HCT116 (cell line): ENCODE data around the gene XYLT1. TPM values are rescaled to one million over a fixed set of nuclear protein-coding genes. Genes with fewer than 3 reads are reported as not detected.

Source experiments
- ATAC-seq: fragments of 200-7000 bp; cut with Tn5 transposase; 2 replicates; pipeline ENCODE4 v1.9.1; 2020; ENCODE audit warnings: mild to moderate bottlenecking, moderate library complexity
- BruUV-seq: library from RNA; stranded (reverse); fragments of 400-500 nt; replicated peaks from 2 replicates; lab custom pipeline; 2021; lab: Mats Ljungman, UMichigan
- CTCF ChIA-PET: fragments of 300-600 bp; sonication (Branson Sonifier 250); formaldehyde crosslinking; loops from one replicate; lab custom pipeline; 2021; ENCODE audit warnings: antibody characterized with exemption; lab: Charles Lee
- POLR2A ChIA-PET: fragments of 300-600, 350-600 bp; sonication (Branson Sonifier 250); formaldehyde crosslinking; loops from one replicate; lab custom pipeline; 2021; ENCODE audit warnings: antibody characterized with exemption; lab: Charles Lee
- RAD21 ChIA-PET, 2 experiments: fragments of 300-600 bp; sonication (Branson Sonifier 250); formaldehyde crosslinking; loops; one replicate each; lab custom pipeline; 2023; ENCODE audit warnings: low total read pairs in 2 of 2; ENCODE audit not compliant: uncharacterized antibody in 2 of 2, unreplicated experiment in 2 of 2, low non-redundant PET in 1 of 2; lab: Charles Lee
- DNase-seq: peaks from one replicate; pipeline ENCODE4 v3.0.0-alpha.2; 2010; ENCODE audit warnings: low read depth, low spot score
- H2AFZ ChIP-seq: fragments of 200-600 bp; shearing (Covaris generic), sonication (generic); 2 replicates; pipeline ENCODE4 v1.6.1; 2017; ENCODE audit warnings: low read depth, mixed run types, mixed read lengths, antibody characterized with exemption, low read length; ENCODE audit not compliant: poor library complexity, severe bottlenecking
- H3K27ac ChIP-seq: 2 replicates; pipeline ENCODE4 v1.5.1; 2012; ENCODE audit warnings: low read depth, low read length
- H3K27me3 ChIP-seq: fragments of 200-600 bp; sonication (generic); 2 replicates; pipeline ENCODE4 v1.6.1; 2016; ENCODE audit warnings: mixed run types, low read length, mixed read lengths; ENCODE audit not compliant: insufficient read depth
- H3K36me3 ChIP-seq, 2 experiments: fragments of 200-500 bp in 1 of 2; fragments of 200-600 bp in 1 of 2; sonication (Bioruptor generic) in 1 of 2; sonication (generic) in 1 of 2; 2 replicates each; pipeline versions ENCODE4 v1.5.1 to v1.6.1; 2014 to 2016; ENCODE audit warnings: low read length in 2 of 2, inconsistent platforms in 1 of 2, mixed read lengths in 1 of 2, mixed run types in 1 of 2; ENCODE audit not compliant: insufficient read depth in 2 of 2, control insufficient read depth in 1 of 2
- H3K4me1 ChIP-seq, 2 experiments: fragments of 200-600 bp in 1 of 2; sonication (generic) in 1 of 2; 2 replicates each; pipeline versions ENCODE4 v1.5.1 to v1.6.1; 2012 to 2017; ENCODE audit warnings: low read length in 2 of 2, inconsistent platforms in 1 of 2, mild to moderate bottlenecking in 1 of 2, mixed read lengths in 1 of 2, mixed run types in 1 of 2, moderate library complexity in 1 of 2; ENCODE audit not compliant: insufficient read depth in 2 of 2, control insufficient read depth in 1 of 2
- H3K4me2 ChIP-seq: fragments of 200-600 bp; sonication (generic); 2 replicates; pipeline ENCODE4 v1.6.1; 2017; ENCODE audit warnings: mixed run types, low read length, mixed read lengths
- H3K4me3 ChIP-seq, 2 experiments: fragments of 200-600 bp in 1 of 2; sonication (generic) in 1 of 2; replicated peaks in 1 of 2; 2 replicates each; pipeline ENCODE4 v1.5.1; 2011 to 2016; ENCODE audit warnings: low read length in 2 of 2, control low read depth in 1 of 2, low read depth in 1 of 2, mild to moderate bottlenecking in 1 of 2, mixed read lengths in 1 of 2, mixed run types in 1 of 2
- H3K79me2 ChIP-seq: fragments of 200-600 bp; sonication (generic); 2 replicates; pipeline ENCODE4 v1.6.1; 2017; ENCODE audit warnings: mild to moderate bottlenecking, mixed run types, low read length, moderate library complexity, mixed read lengths; ENCODE audit not compliant: insufficient read depth
- H3K9ac ChIP-seq: fragments of 200-600 bp; sonication (generic); 2 replicates; pipeline ENCODE4 v1.6.1; 2016; ENCODE audit warnings: low read length, mixed read lengths
- H3K9me2 ChIP-seq: fragments of 200-600 bp; sonication (generic), shearing (Covaris generic); 2 replicates; pipeline ENCODE4 v1.6.1; 2017; ENCODE audit warnings: mixed run types, mild to moderate bottlenecking, moderate library complexity; ENCODE audit not compliant: insufficient read depth
- H3K9me3 ChIP-seq, 2 experiments: fragments of 200-500 bp in 1 of 2; fragments of 200-600 bp in 1 of 2; sonication (Bioruptor generic) in 1 of 2; sonication (generic) in 1 of 2; 2 replicates each; pipeline ENCODE4 v1.6.1; 2014 to 2017; ENCODE audit warnings: low read length in 2 of 2, mixed read lengths in 2 of 2, inconsistent platforms in 1 of 2, low read depth in 1 of 2, mild to moderate bottlenecking in 1 of 2, mixed run types in 1 of 2, moderate library complexity in 1 of 2; ENCODE audit not compliant: control insufficient read depth in 1 of 2, insufficient read depth in 1 of 2
- H4K20me1 ChIP-seq: fragments of 200-600 bp; sonication (generic), shearing (Covaris generic); 2 replicates; pipeline ENCODE4 v1.6.1; 2017; ENCODE audit warnings: mixed run types, mild to moderate bottlenecking, moderate library complexity; ENCODE audit not compliant: insufficient read depth
- ATF3 ChIP-seq: IDR thresholded peaks from 2 replicates; pipeline ENCODE4 v1.6.1; 2012
- CBX3 ChIP-seq: IDR thresholded peaks from 2 replicates; pipeline ENCODE4 v1.6.1; 2012; ENCODE audit warnings: low read depth
- CTCF ChIP-seq, 3 experiments: fragments of 200-600 bp in 1 of 3; sonication (generic) in 1 of 3; IDR thresholded peaks in 2 of 3; conservative IDR thresholded peaks in 1 of 3; 2 replicates each; pipeline ENCODE4 v1.5.1; 2012 to 2017; ENCODE audit warnings: low read depth in 2 of 3, low read length in 2 of 3, antibody characterized with exemption in 1 of 3, borderline replicate concordance in 1 of 3, control low read depth in 1 of 3, mild to moderate bottlenecking in 1 of 3, mixed read lengths in 1 of 3, mixed run types in 1 of 3, moderate library complexity in 1 of 3; ENCODE audit not compliant: insufficient read depth in 1 of 3
- EGR1 ChIP-seq: IDR thresholded peaks from 2 replicates; pipeline ENCODE4 v1.6.1; 2012; ENCODE audit warnings: low read depth
- ELF1 ChIP-seq: IDR thresholded peaks from 2 replicates; pipeline ENCODE4 v1.6.1; 2012; ENCODE audit warnings: low read depth, borderline replicate concordance
- EZH2 ChIP-seq: fragments of 200-600 bp; sonication (generic); IDR thresholded peaks from 2 replicates; pipeline ENCODE4 v1.6.1; 2017; ENCODE audit warnings: antibody characterized with exemption, mixed run types
- EZH2phosphoT487 ChIP-seq: fragments of 200-600 bp; IDR thresholded peaks from 2 replicates; pipeline ENCODE4 v1.6.1; 2018; ENCODE audit warnings: antibody characterized with exemption, borderline replicate concordance
- FOSL1 ChIP-seq: IDR thresholded peaks from 2 replicates; pipeline ENCODE4 v1.6.1; 2012; ENCODE audit warnings: low read depth
- JUND ChIP-seq: IDR thresholded peaks from 2 replicates; pipeline ENCODE4 v1.6.1; 2012
- MAX ChIP-seq: IDR thresholded peaks from 2 replicates; pipeline ENCODE4 v1.6.1; 2012
- POLR2A ChIP-seq: IDR thresholded peaks from 2 replicates; pipeline ENCODE4 v1.7.0; 2011; ENCODE audit warnings: borderline replicate concordance; ENCODE audit not compliant: insufficient read depth, insufficient read length; ENCODE audit errors: extremely low read depth
- POLR2AphosphoS5 ChIP-seq: IDR thresholded peaks from 2 replicates; pipeline ENCODE4 v1.6.1; 2011; ENCODE audit warnings: mild to moderate bottlenecking, low read depth, low read length, moderate library complexity
- RAD21 ChIP-seq: IDR thresholded peaks from 2 replicates; pipeline ENCODE4 v1.6.1; 2012; ENCODE audit warnings: low read depth, mild to moderate bottlenecking
- REST ChIP-seq: IDR thresholded peaks from 2 replicates; pipeline ENCODE4 v1.6.1; 2012; ENCODE audit warnings: low read depth
- SP1 ChIP-seq: IDR thresholded peaks from 2 replicates; pipeline ENCODE4 v1.6.1; 2012; ENCODE audit warnings: low read depth
- TCF7L2 ChIP-seq: IDR thresholded peaks from 2 replicates; pipeline ENCODE4 v1.7.0; 2011; ENCODE audit warnings: borderline replicate concordance, inconsistent platforms; ENCODE audit not compliant: insufficient read depth, insufficient read length; ENCODE audit errors: extremely low read depth
- YY1 ChIP-seq: IDR thresholded peaks from 2 replicates; pipeline ENCODE4 v1.6.1; 2011; ENCODE audit warnings: low read length, low read depth, moderate library complexity, mild to moderate bottlenecking; ENCODE audit not compliant: insufficient replicate concordance; ENCODE audit errors: extremely low read depth
- ZFX ChIP-seq: fragments of 450-650 bp; IDR thresholded peaks from 2 replicates; pipeline ENCODE4 v1.6.1; 2017
- ZNF274 ChIP-seq: fragments of 200-500 bp; sonication (Bioruptor generic); IDR thresholded peaks from 2 replicates; pipeline ENCODE4 v1.6.1; 2014; ENCODE audit warnings: mild to moderate bottlenecking, low read depth, low read length, inconsistent platforms
- intact Hi-C: fragments of 100-400 bp; cut with micrococcal nuclease; formaldehyde crosslinking; loops from 2 replicates; pipeline ENCODE4 v1.10.0; 2022
- total RNA-seq: library from RNA; stranded (reverse); gene quantifications from one replicate; pipeline ENCODE4 v1.2.1, GENCODE V29; 2021; ENCODE audit not compliant: unreplicated experiment

Gene XYLT1
- total RNA-seq, 1 experiment from 2014 or later = 4.5 TPM

GRCh38 chr16:17474037-17474436 is 3.3 kb upstream of the XYLT1 start:
- intact Hi-C loops = no loop called here
- Histone ChIP-seq H2AFZ (no peak overlapping the region), H4K20me1 (no peaks in the 10 kb centered on the region), H3K27ac (no peak overlapping the region)
- DNase-seq = no peak
- no peak for ATAC-seq
- CTCF ChIA-PET = no interaction called here
- TF ChIP-seq REST (no peak), ZFX (no peak), RAD21 (no peak), SP1 (no peak), JUND (no peak), POLR2A (no peak), EGR1 (no peak), CTCF (IDR thresholded peaks at IDR 0.05 in 2 of 3, conservative IDR thresholded peaks at IDR 0.05 in 1 of 3; ENCODE audit: borderline replicate concordance in 1 of 3, insufficient read depth in 1 of 3, low read depth in 2 of 3, low read length in 2 of 3) (no peak), CBX3 (no peak), EZH2phosphoT487 (no peak), POLR2AphosphoS5 (no peak), ELF1 (no peak), YY1 (no peak), ATF3 (no peak), EZH2 (no peak), FOSL1 (no peak), ZNF274 (no peak), TCF7L2 (no peak), MAX (no peak)
- TF ChIP-seq, all 23 proteins: peak for 0
- H3K9ac ChIP-seq = no peak overlapping the region
- H3K4me1 ChIP-seq = peaks cover 4 to 19% of the 10 kb centered on the region in 2 experiments; a peak in 2 of 4 replicates
- H3K9me3 ChIP-seq = no peaks in the 10 kb centered on the region
- no peaks in the 10 kb centered on the region for H3K9me2 ChIP-seq
- POLR2A ChIA-PET = no interaction called here
- peaks cover 22% of the 10 kb centered on the region; the same call in 1 of the 2 replicates for H3K27me3 ChIP-seq
- H3K4me3 ChIP-seq = no peak overlapping the region
- H3K79me2 ChIP-seq = no peaks in the 10 kb centered on the region
- H3K36me3 ChIP-seq = no peaks in the 10 kb centered on the region
- RAD21 ChIA-PET = no interaction called here
- no TSS peak for BruUV-seq
- H3K4me2 ChIP-seq = no peak overlapping the region
